ENCODE results near the gene PTPN23.

DNA sequence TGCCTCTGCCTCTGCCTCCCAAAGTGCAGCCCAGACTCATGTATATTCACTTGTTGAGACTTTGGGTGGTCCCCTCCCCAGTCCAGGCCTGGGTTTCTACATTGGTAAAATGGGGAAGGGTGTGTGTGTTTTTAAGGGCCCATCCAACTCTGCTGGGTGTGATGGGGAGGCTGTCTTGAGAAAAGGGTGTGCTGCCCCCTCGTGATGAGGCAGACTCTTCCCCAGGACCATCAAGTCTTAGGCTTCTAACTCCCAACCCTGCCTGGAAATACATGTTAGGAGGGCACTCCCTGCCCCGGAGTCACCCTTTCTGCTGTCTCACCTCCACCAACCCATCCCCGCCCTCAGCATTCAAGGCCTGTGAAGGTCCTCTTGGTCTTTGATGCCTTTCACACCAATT lies 4.4 kb upstream of the PTPN23 start:
- TF ChIP-seq, protein P1, sequence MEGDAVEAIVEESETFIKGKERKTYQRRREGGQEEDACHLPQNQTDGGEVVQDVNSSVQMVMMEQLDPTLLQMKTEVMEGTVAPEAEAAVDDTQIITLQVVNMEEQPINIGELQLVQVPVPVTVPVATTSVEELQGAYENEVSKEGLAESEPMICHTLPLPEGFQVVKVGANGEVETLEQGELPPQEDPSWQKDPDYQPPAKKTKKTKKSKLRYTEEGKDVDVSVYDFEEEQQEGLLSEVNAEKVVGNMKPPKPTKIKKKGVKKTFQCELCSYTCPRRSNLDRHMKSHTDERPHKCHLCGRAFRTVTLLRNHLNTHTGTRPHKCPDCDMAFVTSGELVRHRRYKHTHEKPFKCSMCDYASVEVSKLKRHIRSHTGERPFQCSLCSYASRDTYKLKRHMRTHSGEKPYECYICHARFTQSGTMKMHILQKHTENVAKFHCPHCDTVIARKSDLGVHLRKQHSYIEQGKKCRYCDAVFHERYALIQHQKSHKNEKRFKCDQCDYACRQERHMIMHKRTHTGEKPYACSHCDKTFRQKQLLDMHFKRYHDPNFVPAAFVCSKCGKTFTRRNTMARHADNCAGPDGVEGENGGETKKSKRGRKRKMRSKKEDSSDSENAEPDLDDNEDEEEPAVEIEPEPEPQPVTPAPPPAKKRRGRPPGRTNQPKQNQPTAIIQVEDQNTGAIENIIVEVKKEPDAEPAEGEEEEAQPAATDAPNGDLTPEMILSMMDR (IDR thresholded peaks at IDR 0.05; ENCODE audit: low read length): no peak
- no peak for TF ChIP-seq EZH2 (optimal IDR thresholded peaks at IDR 0.05; ENCODE audit: low read depth, low read length)
- TF ChIP-seq EZH2phosphoT487 (IDR thresholded peaks at IDR 0.05; ENCODE audit: low read length): no peak
